NCI-H2081 treated with DMSO at 0.1 percent for 48 hours (cell line): ENCODE data around the gene RPTOR.
"Not testable (repeated sequence)": the region's sequence is repeated elsewhere in the genome, so short reads cannot be mapped to it uniquely, and the experiment has no call there.

Experiments used
- DNase-seq: peaks from one replicate; lab custom pipeline; 2025; lab: John Stamatoyannopoulos, UW

The RPTOR gene

DNA sequence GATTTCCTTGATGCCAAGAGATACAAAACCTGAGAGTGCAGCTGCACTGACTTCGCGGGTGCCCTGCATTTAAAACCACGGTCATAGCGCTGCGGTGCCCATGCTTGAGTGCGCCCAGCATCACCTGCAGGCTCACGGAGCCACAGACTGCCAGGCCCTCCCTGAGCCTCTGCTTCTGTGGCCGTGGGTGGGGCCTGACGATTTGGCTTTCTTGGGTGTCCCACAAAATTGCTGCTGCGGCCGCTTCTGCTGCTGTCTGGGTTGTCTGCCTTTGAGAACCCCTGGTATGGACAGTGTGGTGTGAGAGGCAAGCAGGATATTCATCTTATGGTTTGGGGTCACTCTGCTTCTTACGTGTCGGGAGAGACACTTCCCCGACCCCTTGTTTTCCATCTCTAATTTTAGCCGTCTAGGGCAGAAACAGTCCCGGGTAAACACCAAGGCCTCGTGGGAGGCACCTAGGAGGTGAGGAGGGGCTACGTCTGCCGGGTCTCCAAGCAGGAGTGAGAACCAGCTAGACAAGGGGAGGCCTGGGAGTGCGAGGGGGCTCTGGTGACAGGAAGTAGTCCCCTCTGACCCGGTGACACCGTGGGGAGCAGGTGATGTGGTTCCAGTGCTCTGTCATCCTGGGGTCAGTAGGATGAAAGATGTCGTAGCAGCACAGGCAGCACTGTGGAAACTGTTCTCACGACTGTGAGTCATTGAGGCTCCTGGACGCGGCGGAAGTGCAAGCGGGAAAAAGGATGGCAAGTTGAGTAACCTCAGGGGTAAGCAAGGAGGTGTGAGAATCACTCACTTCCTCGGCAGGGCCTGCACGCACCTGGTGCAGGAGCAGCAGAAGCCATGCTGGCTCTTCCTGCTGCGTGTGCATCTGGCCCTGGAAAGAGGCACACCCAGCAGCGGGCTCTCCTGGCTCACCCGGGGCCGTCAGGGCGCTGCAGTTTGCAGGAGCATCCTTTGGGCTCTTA, 176.3 kb downstream of the RPTOR start:
- no peak for DNase-seq

GRCh38 chr17:80722661-80723060, 178.0 kb downstream of the RPTOR start:
- DNase-seq, result no peak

DNA sequence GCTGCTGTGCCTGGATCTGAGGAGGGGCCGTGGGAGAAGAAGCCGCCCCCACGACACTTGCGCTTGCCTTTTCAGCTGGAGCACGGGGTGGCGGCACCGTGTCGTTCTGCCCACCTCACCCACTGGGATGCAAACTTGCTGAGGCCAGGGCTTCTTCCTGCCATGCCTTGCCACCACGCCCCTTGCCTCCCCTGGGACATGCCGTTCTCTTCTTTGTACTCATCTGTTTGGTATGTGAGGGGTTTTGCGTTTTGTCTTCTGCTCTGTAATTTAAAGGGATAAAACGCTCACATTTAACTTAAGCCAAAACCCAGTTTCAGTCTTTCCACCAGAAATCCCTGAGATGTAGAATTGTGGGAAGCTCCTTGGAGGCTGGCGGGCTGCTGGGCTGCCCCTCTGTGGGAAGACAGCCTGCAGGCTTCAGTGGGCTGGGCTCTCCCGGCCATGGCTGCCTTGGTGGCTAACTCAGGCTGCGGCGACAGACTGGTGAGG, 180.2 kb downstream of the RPTOR start:
- no peak for DNase-seq

GRCh38 chr17:80725517-80725916, 180.9 kb downstream of the RPTOR start:
- DNase-seq, result no peak

DNA sequence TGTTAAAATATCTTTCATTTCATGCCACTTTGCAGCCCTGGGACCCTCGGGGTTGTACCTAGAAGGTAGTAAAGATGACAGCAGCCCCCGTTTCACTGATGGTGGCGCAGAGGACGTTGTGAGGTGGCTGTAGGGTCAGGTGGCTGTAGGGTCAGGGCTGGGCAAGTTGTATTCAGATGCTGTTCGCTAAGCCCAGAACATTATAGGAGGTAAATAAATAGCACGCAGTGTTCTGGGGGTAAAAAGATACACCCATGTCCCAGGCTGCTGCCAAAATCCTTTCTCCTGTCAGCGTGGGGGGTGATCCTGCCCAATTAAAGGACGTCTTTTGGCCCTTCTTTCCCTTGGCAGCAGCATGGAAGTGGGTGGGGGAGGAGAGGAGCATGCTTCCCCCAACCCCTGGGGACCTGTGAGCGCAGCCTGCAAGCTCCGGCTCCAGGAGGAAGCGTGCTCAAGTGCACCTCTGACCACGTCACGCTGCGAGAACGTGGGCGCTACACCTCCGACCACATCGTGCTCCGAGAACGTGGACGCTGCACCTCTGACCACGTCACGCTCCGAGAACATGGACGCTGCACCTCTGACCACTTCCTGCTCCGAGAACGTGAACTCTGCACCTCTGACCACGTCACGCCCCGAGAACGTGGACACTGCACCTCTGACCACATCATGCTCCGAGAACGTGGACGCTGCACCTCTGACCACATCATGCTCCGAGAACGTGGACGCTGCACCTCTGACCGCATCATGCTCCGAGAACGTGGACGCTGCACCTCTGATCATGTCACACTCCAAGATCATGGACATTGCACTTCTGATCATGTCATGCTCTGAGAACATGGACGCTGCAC, 182.1 kb downstream of the RPTOR start:
- DNase-seq, result no peak

DNA sequence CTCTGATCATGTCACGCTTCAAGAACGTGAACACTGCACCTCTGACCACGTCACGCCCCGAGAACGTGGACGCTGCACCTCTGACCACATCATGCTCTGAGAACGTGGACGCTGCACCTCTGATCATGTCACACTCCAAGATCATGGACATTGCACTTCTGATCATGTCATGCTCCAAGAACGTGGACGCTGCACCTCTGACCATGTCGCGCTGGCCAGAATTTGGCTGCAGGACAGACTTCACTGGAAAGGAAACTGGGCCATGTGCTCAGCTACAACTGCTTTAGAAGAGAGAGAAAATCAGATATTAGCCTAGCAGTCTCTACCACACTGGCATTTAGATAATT, 182.7 kb downstream of the RPTOR start:
- no peak for DNase-seq

GRCh38 chr17:80729016-80729415, 184.4 kb downstream of the RPTOR start:
- DNase-seq, result no peak

DNA sequence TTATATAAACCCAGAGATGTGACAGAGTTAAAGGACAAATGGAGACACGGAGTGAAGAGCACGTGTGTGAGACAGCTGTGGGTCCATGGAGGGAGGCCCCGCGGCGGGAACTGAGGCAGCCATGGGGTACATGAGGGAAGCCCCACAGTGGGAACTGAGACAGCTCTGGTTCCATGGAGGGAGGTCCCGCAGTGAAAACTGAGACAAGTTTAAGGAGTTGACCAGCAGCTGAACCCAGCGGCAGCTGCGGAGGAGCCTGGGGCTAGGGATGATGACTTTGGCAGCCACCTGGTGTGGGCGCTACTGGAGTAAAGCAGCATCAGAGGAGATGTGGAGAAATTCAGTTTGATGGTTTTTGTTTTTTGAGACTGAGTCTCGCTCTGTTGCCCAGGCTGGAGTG, 185.1 kb downstream of the RPTOR start:
- no peak for DNase-seq

DNA sequence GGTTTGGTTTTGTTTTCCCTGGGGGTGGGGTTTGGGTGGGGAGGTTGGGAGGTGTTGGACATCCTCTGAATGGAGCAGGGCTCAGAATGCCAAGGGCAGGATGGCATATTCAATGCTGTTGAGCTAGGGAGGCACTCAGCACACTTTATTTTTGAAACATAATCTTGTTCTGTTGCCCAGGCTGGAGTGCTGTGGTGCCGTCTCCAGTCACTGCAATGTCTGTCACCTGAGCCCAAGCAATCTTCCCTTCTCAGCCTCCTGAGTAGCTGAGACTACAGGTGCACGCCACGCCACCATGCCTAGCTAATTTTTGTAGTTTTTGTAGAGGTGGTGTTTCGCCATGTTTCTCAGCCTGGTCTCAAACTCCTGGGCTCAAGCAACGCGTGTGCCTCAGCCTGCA, 186.1 kb downstream of the RPTOR start:
- no peak for DNase-seq

GRCh38 chr17:80731323-80731722, 186.7 kb downstream of the RPTOR start:
- no peak for DNase-seq

DNA sequence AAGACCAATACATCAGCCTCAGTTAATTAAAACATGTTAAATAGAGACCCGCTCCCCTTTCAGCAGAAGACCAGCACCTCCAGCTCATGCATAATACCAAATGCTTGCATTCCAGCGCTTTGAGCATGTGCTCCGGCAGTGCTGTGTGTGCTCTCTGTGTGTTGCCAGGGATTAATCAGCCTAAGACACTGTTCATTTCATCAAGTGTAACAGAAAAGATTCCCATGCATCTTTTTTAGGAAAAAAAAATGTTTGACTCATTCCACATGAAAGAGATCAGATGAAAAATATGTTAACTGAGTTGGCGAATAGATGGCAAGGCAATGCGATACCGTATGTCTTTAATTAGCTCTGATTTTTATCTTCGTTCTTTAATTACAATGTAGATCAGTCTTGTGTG, 187.6 kb downstream of the RPTOR start:
- no peak for DNase-seq

DNA sequence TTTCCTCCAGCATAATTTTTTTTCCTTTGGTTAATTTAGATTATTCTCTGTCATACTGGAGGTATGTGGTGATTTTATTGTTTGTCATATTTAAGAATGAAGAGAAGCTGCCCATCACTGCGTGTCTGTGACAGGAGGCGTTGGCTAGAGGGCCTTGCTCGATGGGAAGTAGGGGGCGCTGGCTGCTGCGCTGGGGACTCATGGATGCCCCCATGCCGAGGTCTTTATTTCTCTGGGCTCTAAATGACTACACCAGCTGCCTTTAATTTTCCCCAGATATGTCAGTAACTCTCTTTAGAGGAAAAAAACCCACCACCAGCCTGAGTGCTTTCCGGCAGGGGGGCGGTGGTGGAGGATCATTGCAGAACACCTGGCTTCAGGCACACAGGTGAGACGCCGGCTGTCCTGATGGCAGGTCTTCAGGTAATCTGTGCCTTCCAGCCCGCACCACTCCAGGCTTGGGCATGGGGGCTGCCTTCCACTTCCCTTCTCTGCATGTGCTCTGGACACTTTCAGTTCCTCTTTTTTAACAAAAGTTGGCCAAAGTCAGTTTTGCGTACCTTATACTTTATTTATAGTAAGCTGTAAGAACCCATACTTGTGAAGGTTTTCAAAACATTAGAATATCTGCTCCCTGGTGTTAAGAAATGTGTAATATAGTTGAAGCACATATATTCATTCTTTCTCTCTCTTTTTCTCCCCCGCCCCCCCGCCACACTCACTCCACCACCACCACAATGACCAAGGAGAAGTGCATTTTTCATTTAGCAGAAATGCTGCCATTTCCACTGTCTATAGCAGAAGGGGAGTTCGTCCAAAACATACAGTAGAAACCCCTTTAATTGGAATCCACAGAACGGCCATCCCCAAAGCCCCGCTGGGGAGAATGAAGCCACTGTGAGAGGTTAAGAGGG, 192.7 kb downstream of the RPTOR start:
- DNase-seq, result no peak

DNA sequence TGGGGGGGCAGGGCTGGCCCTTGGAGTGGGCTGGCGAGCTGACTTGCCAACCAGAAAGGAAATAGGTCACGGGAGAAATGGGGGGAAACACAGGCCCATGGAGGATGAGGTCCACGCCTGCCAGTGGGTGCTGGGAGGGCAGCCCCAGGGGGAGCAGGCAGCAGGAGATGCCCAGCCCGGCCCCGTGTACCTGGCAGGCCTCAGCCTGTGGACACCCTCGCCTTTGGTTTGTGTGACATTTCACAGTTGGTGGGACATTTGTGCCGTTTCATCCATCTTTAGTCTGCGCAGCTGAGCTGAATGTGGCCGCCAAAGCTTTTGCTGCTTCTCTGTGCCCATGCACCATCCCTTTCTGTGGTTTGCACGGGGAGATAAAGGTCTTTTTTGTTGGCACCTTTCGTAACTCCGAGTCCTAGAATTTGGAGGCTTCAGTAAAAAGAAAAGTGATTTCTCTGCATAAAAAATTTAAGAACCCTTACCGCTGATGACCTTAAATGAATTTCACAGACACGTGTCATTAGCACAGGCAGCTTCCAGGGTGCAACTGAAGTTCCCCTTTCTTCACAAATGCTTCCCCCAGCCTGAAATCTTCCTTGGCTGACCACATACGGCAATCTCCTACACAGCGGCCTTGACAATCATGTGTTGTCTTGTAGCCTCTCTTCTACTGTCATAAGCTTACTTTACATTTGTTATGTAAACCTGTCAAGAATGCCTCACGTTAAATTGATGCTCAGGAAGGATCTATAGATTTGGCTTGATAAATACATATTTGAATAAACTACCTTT, 193.6 kb downstream of the RPTOR start:
- DNase-seq, result no peak

GRCh38 chr17:80738987-80739730, 194.5 kb downstream of the RPTOR start:
- DNase-seq, result no peak

DNA sequence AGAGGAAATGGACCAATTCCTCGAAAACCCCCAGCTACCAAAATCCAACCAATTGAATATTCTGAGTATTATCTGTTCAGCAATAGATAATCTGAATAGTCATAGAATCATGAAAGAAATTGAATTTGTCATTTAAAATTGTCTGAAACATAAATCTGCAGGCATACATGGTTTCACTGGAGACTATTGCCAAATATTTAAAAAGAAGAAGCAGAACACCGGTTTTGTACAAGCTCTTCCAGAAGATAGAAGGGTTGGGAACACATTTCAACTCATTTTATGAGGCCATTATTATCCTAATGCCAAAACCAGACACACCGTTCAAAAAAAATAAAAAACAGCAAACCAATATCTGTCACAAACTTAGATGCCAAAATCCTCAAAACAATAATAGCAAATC, 195.5 kb downstream of the RPTOR start:
- no peak for DNase-seq

DNA sequence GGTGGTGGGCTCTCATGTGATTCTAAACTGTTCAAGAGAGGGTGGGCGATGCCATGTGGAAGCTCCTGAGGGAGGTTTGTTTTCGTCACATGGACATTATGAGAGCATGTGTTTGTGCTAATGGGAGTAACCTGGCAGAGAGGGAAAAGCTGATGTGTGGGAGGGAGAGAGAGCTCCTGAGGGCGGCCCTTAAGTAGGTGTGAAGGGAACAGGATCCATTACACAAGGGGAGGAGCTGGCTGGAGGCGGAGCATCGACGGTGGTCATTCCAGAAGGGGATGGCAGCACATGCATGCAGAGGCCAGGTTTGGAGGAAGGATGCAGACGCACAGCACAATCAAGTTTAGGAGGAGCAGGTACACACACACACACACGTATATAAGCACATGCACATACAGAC, 197.5 kb downstream of the RPTOR start:
- no peak for DNase-seq

GRCh38 chr17:80742581-80743180, 198.0 kb downstream of the RPTOR start:
- DNase-seq, result no peak

GRCh38 chr17:80743181-80743771, 198.6 kb downstream of the RPTOR start:
- DNase-seq, result no peak

- DNase-seq, result not testable (repeated sequence)
Measured at GRCh38 chr17:80743973-80744372, 199.3 kb downstream of the RPTOR start.
